Left kidney (tissue), 8 donors: ENCODE measurements around the gene SIAH3. TPM values are rescaled to one million over a fixed set of nuclear protein-coding genes. Genes with fewer than 3 reads are reported as not detected.
"Not testable (repeated sequence)": the region's sequence is repeated elsewhere in the genome, so short reads cannot be mapped to it uniquely, and the experiment has no call there.

ENCODE experiments used
- DNase-seq: peaks from one replicate; pipeline ENCODE4 v3.0.0-alpha.2; 2013
- long read RNA-seq, 8 donors: transcript quantifications; one replicate each; lab custom pipeline, GENCODE V29; 2026
- polyA plus RNA-seq: library from polyadenylated mRNA; unstranded; fragments of 120-200 nt; gene quantifications from one replicate; pipeline ENCODE4 v1.2.1, GENCODE V29; 2013; ENCODE audit not compliant: insufficient read length

The SIAH3 gene
- polyA plus RNA-seq = 1.2 TPM
- long read RNA-seq, donor 1, full-length matches to known transcripts = 1 of 1 reads
- long read RNA-seq, donor 1, partial matches to known transcripts = 0 of 1 reads
- long read RNA-seq, donor 1, other reads (novel, unspliced or antisense) = 0 of 1 reads
- long read RNA-seq, donor 2 = 0 reads
- long read RNA-seq, donor 3, full-length matches to known transcripts = 1 of 1 reads
- long read RNA-seq, donor 3, partial matches to known transcripts = 0 of 1 reads
- long read RNA-seq, donor 3, other reads (novel, unspliced or antisense) = 0 of 1 reads
- long read RNA-seq, donor 4 = 0 reads
- long read RNA-seq, donor 5 = 0 reads
- long read RNA-seq, donor 6 = 0 reads
- long read RNA-seq, donor 7, full-length matches to known transcripts = 2 of 2 reads
- long read RNA-seq, donor 7, partial matches to known transcripts = 0 of 2 reads
- long read RNA-seq, donor 7, other reads (novel, unspliced or antisense) = 0 of 2 reads
- long read RNA-seq, donor 8, full-length matches to known transcripts = 1 of 1 reads
- long read RNA-seq, donor 8, partial matches to known transcripts = 0 of 1 reads
- long read RNA-seq, donor 8, other reads (novel, unspliced or antisense) = 0 of 1 reads

GRCh38 chr13:45851171-45851921, at the start of gene SIAH3:
Gene SIAH3 (minus strand): TSS chr13:45851753. CDS start chr13:45851629, 124 bp downstream.
- DNase-seq = no peak

DNA sequence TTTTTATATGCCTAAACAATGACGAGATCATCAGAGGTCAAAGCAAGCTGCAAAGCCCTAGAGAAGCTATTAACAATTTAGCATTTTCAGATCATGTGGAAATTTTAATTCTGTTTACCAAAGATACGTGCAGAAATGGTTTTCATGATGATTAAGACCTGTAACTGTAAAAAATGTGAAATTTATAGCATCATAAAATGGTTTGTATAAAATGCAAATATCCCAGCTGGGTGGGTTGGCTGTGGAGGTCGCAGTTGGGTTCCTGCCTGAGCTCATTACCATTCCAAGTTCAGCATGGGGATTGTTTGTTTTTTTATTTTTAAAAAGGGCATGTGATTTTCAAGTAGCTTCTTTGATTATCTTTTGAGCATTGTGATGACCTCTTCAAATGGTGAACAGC, 47.9 kb upstream of the SIAH3 start:
- no peak for DNase-seq

- no peak for DNase-seq
These were observed 46.0 kb upstream of the SIAH3 start for GRCh38 chr13:45897562-45897961.

DNA sequence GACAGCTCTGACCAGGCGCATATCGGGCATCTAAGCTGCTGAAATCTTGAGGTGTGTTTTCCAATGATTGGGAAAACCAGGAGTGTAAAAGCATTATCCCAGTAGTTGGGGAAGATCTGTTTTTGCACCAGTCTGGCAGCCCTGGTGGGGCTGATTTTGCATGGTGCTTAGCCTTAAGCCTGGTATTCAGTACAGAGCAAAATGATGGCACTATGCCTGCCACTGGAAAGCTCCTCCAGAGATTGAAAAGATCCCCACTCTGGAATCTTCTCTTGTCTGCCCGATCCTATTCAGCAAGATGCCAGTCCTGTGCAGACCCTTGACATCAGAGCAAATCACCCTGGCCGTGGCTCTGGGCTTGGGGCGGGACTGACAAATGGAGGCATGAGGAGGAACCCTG, 44.7 kb upstream of the SIAH3 start:
- no peak for DNase-seq

- peak; percentile 55 for DNase-seq
These were observed 44.3 kb upstream of the SIAH3 start for GRCh38 chr13:45895881-45896280.

GRCh38 chr13:45892513-45892912, 41.0 kb upstream of the SIAH3 start:
- DNase-seq = no peak

DNA sequence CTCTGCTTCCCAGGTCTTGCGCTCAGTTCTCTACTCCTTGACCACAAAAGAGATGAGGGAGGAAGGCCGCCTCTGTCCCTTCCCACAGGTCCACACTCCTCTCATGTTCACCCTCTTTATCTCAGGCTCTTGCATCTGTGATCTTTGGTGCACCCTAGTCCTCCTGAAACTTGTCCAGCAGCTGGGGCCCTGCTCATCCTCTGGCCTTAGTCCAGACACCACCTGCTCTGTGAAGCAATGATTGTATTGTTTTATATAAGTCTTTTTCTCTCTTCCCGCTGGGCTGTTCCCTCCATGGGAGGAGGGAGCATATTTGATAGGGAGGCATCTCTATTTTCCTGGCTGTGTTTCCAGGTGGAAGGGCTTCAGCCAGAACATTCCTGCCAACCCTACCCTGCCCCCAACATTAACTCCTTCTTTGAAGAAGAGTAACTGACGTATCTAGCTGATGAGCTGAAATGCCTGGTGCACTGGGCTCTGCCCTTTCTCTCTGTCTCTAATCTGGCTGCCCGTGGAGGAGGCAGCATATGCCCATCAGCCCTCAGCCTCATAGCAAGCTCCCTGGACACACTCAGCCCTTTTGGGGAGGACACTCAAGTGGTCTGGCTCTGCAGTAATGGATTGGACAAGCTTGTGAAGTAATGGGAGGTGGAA, 38.2 kb upstream of the SIAH3 start:
- no peak for DNase-seq

GRCh38 chr13:45886466-45886865, 34.9 kb upstream of the SIAH3 start:
- no peak for DNase-seq

GRCh38 chr13:45885194-45885593, 33.6 kb upstream of the SIAH3 start:
- no peak for DNase-seq

DNA sequence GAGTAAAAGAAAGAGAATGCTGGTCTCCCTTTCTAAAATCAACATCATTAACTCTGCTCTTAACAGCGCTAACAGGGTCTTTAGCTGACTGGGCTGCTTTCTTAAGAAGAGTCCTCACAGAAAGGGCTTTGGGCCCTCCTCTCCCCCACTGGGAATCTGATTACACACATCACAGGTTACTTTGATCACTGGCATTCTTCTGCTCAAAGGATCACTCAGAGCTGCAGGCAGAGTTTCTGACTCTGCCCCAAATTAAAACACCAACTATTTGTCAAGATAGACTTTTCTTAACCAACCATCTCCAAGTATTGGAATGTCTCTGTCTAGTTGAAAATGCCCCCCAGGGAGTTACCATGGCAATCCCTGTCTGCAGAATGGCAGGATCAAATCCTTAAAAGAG, 31.1 kb upstream of the SIAH3 start:
- DNase-seq = no peak

DNA sequence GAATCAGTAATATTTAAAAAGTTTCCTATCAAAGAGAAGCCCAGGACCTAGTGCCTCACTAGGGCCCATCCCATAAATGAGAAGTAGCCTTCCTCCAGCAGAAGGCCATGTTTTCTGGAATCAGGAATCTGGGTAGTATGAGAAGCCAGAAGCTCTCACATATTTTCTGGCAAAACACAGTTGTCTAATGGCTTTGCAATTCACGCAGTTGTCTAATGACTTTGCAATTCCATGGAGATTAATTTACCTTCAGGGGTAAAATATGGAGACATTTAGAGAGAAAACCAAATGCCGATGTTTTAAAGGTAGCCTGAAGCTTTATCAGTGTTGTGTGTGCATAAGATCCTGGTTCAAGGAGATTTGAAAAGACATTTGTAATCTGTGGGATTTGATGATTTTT, 29.8 kb upstream of the SIAH3 start:
- no peak for DNase-seq

- no peak for DNase-seq
These were observed 28.7 kb upstream of the SIAH3 start for GRCh38 chr13:45880242-45880641.

- DNase-seq = no peak
These were observed 28.1 kb upstream of the SIAH3 start for GRCh38 chr13:45879666-45880065.

DNA sequence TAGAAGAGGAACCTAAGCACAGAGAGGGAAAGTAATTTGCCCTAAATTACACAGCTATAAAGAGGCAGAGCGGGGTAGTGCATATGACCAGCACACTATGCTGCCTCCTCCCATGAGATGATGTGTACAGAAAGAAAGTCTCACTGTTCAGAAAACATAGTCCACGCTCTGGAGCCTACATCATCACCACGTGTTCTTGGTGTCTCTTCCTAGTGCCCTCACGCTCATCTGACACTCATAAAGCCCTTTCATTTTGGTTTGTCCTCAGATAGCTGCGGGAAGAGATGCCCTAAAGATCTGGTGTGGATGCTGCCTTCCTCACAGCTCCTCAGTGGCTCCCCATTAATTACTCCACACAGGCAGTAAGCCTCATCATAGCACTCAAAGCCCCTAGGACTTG, 27.4 kb upstream of the SIAH3 start:
- no peak for DNase-seq

DNA sequence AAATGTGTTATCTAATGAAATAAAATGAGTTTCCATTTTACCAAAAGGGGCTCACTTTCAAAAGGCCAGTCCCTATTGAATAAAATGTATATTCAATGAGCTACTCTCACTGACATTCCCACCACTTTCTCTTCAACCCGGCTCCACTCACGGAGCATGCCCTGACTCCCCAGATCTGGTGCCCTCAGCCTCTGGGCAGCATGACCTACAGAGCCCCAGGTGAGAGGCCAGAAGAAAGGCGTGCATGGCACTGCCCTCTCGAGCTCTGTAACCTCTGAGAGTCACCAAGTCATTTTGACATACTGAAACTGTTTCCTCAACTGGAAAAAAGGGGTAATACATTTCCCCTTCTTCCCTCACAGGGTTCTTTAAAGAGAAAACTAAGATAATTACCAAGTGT, 25.2 kb upstream of the SIAH3 start:
- no peak for DNase-seq

GRCh38 chr13:45875951-45876350, 24.4 kb upstream of the SIAH3 start:
- no peak for DNase-seq

GRCh38 chr13:45873491-45874325, 22.2 kb upstream of the SIAH3 start:
- no peak for DNase-seq

- DNase-seq = no peak
These were observed 21.0 kb upstream of the SIAH3 start for GRCh38 chr13:45872566-45872965.

DNA sequence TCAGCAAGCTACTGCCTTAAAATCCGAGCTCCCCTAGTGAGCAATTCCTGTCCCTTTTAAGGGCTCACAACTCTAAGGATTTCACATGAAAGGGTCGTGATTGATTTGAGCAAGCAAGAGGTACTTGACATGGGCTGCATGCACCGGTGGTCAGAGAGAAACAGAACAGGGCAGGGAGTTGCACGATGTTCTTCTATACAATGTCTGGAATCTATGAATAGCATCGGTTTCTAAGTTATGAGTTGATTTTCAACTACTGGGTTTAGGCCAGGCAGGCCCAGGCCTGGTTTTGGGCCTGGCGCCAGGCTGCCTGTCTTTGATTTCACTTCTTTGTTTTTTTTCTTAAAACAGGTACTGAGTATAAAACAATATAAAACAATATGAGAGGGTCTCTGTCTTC, 19.6 kb upstream of the SIAH3 start:
- DNase-seq = not testable (repeated sequence)

GRCh38 chr13:45870232-45870631, 18.7 kb upstream of the SIAH3 start:
- DNase-seq = no peak

- no peak for DNase-seq
These were observed 13.9 kb upstream of the SIAH3 start for GRCh38 chr13:45865414-45865813.
